ENCODE results near the gene AJAP1.

GRCh38 chr1:4630561-4630960, 23.8 kb upstream of the AJAP1 start:
- no peak for TF ChIP-seq CTCF (IDR thresholded peaks at IDR 0.05)
- TF ChIP-seq EZH2 (IDR thresholded peaks at IDR 0.05; ENCODE audit: borderline replicate concordance, insufficient read depth, low read depth, low read length, poor library complexity, severe bottlenecking), result no peak

All from B cell (primary cell).